Loucy (cell line): ENCODE results near the gene PELO.

Experiments
- EZH2phosphoT487 ChIP-seq: fragments of 200-600 bp; IDR thresholded peaks from 2 replicates; pipeline ENCODE4 v1.6.1; 2018; ENCODE audit warnings: antibody characterized with exemption, mild to moderate bottlenecking, moderate library complexity, borderline replicate concordance
- TF ChIP-seq, protein P1 (sequence below): fragments of 200-600 bp; sonication (generic); conservative IDR thresholded peaks from 2 replicates; pipeline ENCODE4 v1.5.1; 2014; ENCODE audit warnings: mild to moderate bottlenecking, antibody characterized with exemption, low read length

DNA sequence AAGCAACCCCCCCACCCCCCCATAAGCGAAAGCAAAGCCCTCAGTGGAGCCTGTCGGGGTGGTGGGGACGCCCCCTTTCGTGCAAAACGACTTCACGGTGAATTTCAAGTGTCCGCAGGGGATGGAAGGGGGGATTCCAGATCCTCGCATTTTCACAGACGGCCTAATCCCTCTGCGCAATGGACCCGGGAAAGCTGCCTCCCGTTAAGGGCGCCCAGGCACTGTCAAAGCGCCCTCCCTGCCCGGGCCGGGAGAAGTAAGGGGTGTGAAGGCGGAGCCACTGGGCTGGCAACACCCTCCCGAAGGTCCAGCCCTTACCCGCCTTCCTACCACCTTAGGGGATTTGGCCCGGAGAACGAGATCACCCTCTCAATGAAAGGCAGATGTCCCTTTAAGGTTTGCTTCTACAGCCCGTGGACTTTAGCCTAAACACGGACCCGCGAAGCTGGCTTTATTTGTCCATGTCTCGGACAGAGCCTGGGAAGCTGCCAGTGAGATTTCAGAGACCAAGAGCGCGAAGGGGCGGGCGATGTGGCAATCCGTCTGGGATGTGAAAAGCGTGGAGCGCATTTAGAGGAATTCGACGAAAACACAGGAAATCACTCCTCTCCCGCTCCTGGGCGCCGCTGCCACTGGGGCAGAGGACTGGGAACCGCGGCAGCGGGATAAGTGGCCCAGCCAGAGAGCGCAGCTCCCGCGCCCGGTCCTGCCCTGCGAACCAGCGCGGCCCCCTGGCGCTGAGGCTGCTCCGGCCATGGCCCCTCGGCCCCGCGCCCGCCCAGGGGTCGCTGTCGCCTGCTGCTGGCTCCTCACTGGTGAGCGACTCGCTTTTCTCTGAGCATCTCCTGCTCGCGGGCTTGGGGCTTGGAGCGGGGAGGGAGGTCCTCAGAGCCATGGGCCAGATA lies at the start of gene PELO, which contains the start of gene ITGA1:
- TF ChIP-seq, protein P1, sequence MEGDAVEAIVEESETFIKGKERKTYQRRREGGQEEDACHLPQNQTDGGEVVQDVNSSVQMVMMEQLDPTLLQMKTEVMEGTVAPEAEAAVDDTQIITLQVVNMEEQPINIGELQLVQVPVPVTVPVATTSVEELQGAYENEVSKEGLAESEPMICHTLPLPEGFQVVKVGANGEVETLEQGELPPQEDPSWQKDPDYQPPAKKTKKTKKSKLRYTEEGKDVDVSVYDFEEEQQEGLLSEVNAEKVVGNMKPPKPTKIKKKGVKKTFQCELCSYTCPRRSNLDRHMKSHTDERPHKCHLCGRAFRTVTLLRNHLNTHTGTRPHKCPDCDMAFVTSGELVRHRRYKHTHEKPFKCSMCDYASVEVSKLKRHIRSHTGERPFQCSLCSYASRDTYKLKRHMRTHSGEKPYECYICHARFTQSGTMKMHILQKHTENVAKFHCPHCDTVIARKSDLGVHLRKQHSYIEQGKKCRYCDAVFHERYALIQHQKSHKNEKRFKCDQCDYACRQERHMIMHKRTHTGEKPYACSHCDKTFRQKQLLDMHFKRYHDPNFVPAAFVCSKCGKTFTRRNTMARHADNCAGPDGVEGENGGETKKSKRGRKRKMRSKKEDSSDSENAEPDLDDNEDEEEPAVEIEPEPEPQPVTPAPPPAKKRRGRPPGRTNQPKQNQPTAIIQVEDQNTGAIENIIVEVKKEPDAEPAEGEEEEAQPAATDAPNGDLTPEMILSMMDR, result peak; percentile 45
- TF ChIP-seq EZH2phosphoT487, result no peak
